GM12878 (cell line): ENCODE measurements around the gene TRIM26. TPM values are rescaled to one million over a fixed set of nuclear protein-coding genes. Genes with fewer than 3 reads are reported as not detected.

Experiments used
- ATAC-seq: fragments of 200-7000 bp; cut with Tn5 transposase; 3 replicates; pipeline ENCODE4 v1.9.1; 2020; ENCODE audit warnings: mild to moderate bottlenecking, moderate library complexity
- BruUV-seq: library from RNA; stranded (reverse); fragments of 400-500 nt; replicated peaks from 2 replicates; lab custom pipeline; 2021; lab: Mats Ljungman, UMichigan
- CTCF ChIA-PET: fragments of 300-600 bp; sonication (Branson Sonifier 250); formaldehyde crosslinking; extraction: SDS; loops from one replicate; lab custom pipeline; 2021; ENCODE audit warnings: inconsistent platforms; lab: Yijun Ruan, JAX
- POLR2A ChIA-PET: fragments of 350-600 bp; formaldehyde crosslinking; extraction: SDS; loops from one replicate; lab custom pipeline; 2021; ENCODE audit warnings: inconsistent platforms; lab: Charles Lee
- RAD21 ChIA-PET: fragments of 300-600 bp; sonication (Branson Sonifier 250); formaldehyde crosslinking; loops from one replicate; lab custom pipeline; 2023; ENCODE audit warnings: antibody characterized with exemption; ENCODE audit not compliant: unreplicated experiment; lab: Charles Lee
- SMC1A ChIA-PET: fragments of 300-600 bp; sonication (Branson Sonifier 250); formaldehyde crosslinking; loops from one replicate; lab custom pipeline; 2023; ENCODE audit not compliant: unreplicated experiment, uncharacterized antibody; lab: Charles Lee
- DNase-seq: peaks from one replicate; pipeline ENCODE4 v3.0.0-alpha.2; 2011; ENCODE audit warnings: low read depth, low spot score
- FAIRE-seq: peaks from 3 replicates; lab custom pipeline; 2011; peaks lifted over from hg19 to GRCh38; lab: Jason Lieb, UNC
- H2AFZ ChIP-seq: 2 replicates; pipeline ENCODE4 v1.6.0; 2011; ENCODE audit warnings: low read depth, low read length, control low read depth; ENCODE audit not compliant: control insufficient read depth
- H3K27ac ChIP-seq: 2 replicates; pipeline ENCODE4 v1.5.1; 2011; ENCODE audit warnings: control low read depth; ENCODE audit not compliant: control insufficient read depth, insufficient read depth
- H3K27me3 ChIP-seq, 2 experiments: replicated peaks in 1 of 2; 2 replicates each; pipeline versions ENCODE4 v1.6.0 to v1.6.1; 2011; ENCODE audit warnings: low read length in 1 of 2; ENCODE audit not compliant: control insufficient read depth in 2 of 2, insufficient read depth in 2 of 2
- H3K36me3 ChIP-seq, 2 experiments: 2 replicates each; pipeline ENCODE4 v1.5.1; 2011; ENCODE audit warnings: low read length in 1 of 2; ENCODE audit not compliant: control insufficient read depth in 2 of 2, insufficient read depth in 2 of 2
- H3K4me1 ChIP-seq: 2 replicates; pipeline ENCODE4 v1.6.1; 2011; ENCODE audit warnings: mild to moderate bottlenecking, low read length, moderate library complexity, mixed read lengths; ENCODE audit not compliant: control insufficient read depth, insufficient read depth
- H3K4me2 ChIP-seq: 2 replicates; pipeline ENCODE4 v1.6.0; 2011; ENCODE audit warnings: control low read depth; ENCODE audit not compliant: control insufficient read depth, insufficient read depth
- H3K4me3 ChIP-seq: fragments of 200-600 bp; sonication (generic); 2 replicates; pipeline ENCODE4 v1.5.1; 2016
- H3K79me2 ChIP-seq: 2 replicates; pipeline ENCODE4 v1.6.0; 2011; ENCODE audit warnings: low read length; ENCODE audit not compliant: control insufficient read depth, insufficient read depth
- H3K9ac ChIP-seq: 2 replicates; pipeline ENCODE4 v1.8.0; 2011; ENCODE audit warnings: low read length, control low read depth, mixed read lengths; ENCODE audit not compliant: control insufficient read depth, insufficient read depth
- H3K9me3 ChIP-seq: replicated peaks from 3 replicates; pipeline ENCODE4 v1.5.1; 2011; ENCODE audit warnings: mild to moderate bottlenecking, low read length; ENCODE audit not compliant: control insufficient read depth, insufficient read depth
- H4K20me1 ChIP-seq: 2 replicates; pipeline ENCODE4 v1.6.0; 2011; ENCODE audit not compliant: control insufficient read depth, insufficient read depth
- BHLHE40 ChIP-seq, 2 experiments: fragments of 450-650 bp in 1 of 2; IDR thresholded peaks; 2 replicates each; pipeline ENCODE4 v1.6.1; 2011 to 2017; ENCODE audit warnings: low read depth in 2 of 2, borderline replicate concordance in 1 of 2, improper control_type of control experiment in 1 of 2, low read length in 1 of 2, mild to moderate bottlenecking in 1 of 2
- CBFB ChIP-seq: IDR thresholded peaks from 2 replicates; pipeline ENCODE4 v1.6.1; 2016; ENCODE audit warnings: antibody characterized with exemption, low read depth
- CEBPZ ChIP-seq: fragments of 150-350 bp; IDR thresholded peaks from 2 replicates; pipeline ENCODE4 v1.6.1; 2016; ENCODE audit warnings: low read depth, low read length
- CHD4 ChIP-seq: fragments of 200-600 bp; sonication (generic); IDR thresholded peaks from 2 replicates; pipeline ENCODE4 v1.6.1; 2016; ENCODE audit warnings: mild to moderate bottlenecking
- EGR1 ChIP-seq, 2 experiments: IDR thresholded peaks; 1 replicate in 1 of 2; 2 replicates in 1 of 2; pipeline ENCODE4 v1.6.1; 2011 to 2012; ENCODE audit warnings: low read depth in 2 of 2, low read length in 2 of 2, borderline replicate concordance in 1 of 2, mild to moderate bottlenecking in 1 of 2, moderate library complexity in 1 of 2
- MEF2B ChIP-seq: fragments of 450-650 bp; IDR thresholded peaks from 2 replicates; pipeline ENCODE4 v1.6.1; 2018; ENCODE audit warnings: mild to moderate bottlenecking, moderate library complexity; ENCODE audit not compliant: partially characterized antibody, poor library complexity, severe bottlenecking
- MYB ChIP-seq: fragments of 150-350 bp; IDR thresholded peaks from 2 replicates; pipeline ENCODE4 v1.6.1; 2014; ENCODE audit warnings: mild to moderate bottlenecking, low read depth, low read length, borderline replicate concordance
- NR2F1 ChIP-seq: fragments of 450-650 bp; conservative IDR thresholded peaks from 2 replicates; pipeline ENCODE4 v1.6.1; 2017; ENCODE audit warnings: mild to moderate bottlenecking
- NRF1 ChIP-seq: conservative IDR thresholded peaks from 2 replicates; pipeline ENCODE4 v1.6.1; 2011; ENCODE audit warnings: mild to moderate bottlenecking, low read depth, low read length, improper control_type of control experiment
- RUNX3 ChIP-seq: IDR thresholded peaks from 2 replicates; pipeline ENCODE4 v1.6.1; 2012; ENCODE audit warnings: low read length, inconsistent platforms
- SUZ12 ChIP-seq: fragments of 200-600 bp; sonication (generic); IDR thresholded peaks from one replicate; pipeline ENCODE4 v1.6.1; 2018; ENCODE audit warnings: antibody characterized with exemption, mild to moderate bottlenecking; ENCODE audit not compliant: unreplicated experiment
- TAF1 ChIP-seq: IDR thresholded peaks from 2 replicates; pipeline ENCODE4 v1.6.1; 2011; ENCODE audit warnings: mild to moderate bottlenecking, low read depth, low read length, borderline replicate concordance
- ZNF24 ChIP-seq: fragments of 450-650 bp; IDR thresholded peaks from 2 replicates; pipeline ENCODE4 v1.6.1; 2017; ENCODE audit warnings: antibody characterized with exemption, mild to moderate bottlenecking
- WGBS: methylation state at CpG from one replicate; pipeline ENCODE4 v1.1.6; 2016; ENCODE audit warnings: low lambda C conversion rate; ENCODE audit not compliant: insufficient replicate concordance, insufficient coverage; ENCODE audit errors: missing lambda C conversion rate; 5-methylcytosine and 5-hydroxymethylcytosine counted together
- in situ Hi-C: fragments of 300-500 bp; cut with MboI; formaldehyde crosslinking; loops from 9 replicates; pipeline ENCODE4 v1.14.3; 2018; ENCODE audit warnings: mixed read lengths
- intact Hi-C: fragments of 100-400 bp; cut with micrococcal nuclease; formaldehyde crosslinking; loops from one replicate; pipeline ENCODE4 v1.14.2; 2022; ENCODE audit not compliant: unreplicated experiment
- polyA plus RNA-seq, 11 experiments: library from polyadenylated mRNA; depleted of rRNA in 4 of 11; unstranded in 6 of 11; stranded (reverse) in 5 of 11; fragments of >200 nt; fragmentation: Nextera tagmentation in 4 of 11; fragmentation: Illumina TruSeq in 1 of 11; extraction: Ambion mirVana in 4 of 11; extraction: Trizol in 1 of 11; gene quantifications; 1 replicate in 1 of 11; 2 replicates in 10 of 11; pipeline versions ENCODE4 v1.2.1 to v1.2.3, GENCODE V29; 2011 to 2016; ENCODE audit warnings: inconsistent platforms in 2 of 11, missing spikeins in 2 of 11, low read depth in 1 of 11
- total RNA-seq, 4 experiments: library from RNA; depleted of rRNA in 3 of 4; stranded (reverse); fragments of >200 nt in 3 of 4; fragmentation: Illumina TruSeq in 1 of 4; extraction: Trizol in 1 of 4; gene quantifications; 2 replicates each; pipeline versions ENCODE4 v1.2.1 to v1.2.3, GENCODE V29; 2013 to 2021

TRIM26 gene
- total and polyA plus RNA-seq, 10 of the 15 experiments (the other 5 are each of a cell fraction or from before 2014, with no cell fraction given), result 13.1 to 79.6 (median 63.6) TPM

DNA sequence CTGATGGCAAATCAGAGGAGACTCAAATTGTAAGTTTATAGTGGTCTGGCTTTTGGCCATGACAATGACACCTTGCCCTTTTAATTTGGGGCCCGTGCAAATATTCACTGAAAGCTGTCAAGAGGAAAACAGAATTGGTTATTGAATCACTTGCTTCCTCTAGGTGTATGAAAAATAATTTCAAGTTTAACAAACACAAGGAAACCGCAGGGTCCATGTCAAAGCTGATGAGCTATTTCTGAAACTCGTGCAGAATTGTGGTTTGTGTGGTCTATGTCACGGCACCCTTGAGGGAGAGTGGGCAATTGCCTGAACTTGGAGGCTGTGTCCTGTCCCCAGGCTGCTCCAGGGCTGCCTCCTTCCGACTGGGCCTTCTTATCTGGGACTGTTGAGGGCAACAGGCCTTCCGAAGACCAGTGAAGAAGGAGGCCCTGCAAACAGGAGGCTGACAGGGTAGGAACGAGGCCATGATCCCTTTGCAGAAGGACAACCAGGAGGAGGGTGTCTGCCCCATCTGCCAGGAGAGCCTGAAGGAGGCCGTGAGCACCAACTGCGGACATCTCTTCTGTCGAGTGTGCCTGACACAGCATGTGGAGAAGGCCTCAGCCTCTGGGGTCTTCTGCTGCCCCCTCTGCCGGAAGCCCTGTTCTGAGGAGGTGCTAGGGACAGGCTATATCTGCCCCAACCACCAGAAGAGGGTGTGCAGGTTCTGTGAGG lies 76.5 kb downstream of the TRIM26 start:
- no peak overlapping the region for H3K9ac ChIP-seq
- DNase-seq (no peak), FAIRE-seq (peak; percentile 31), ATAC-seq (peak; percentile 79)
- H3K4me3 ChIP-seq, result no peak overlapping the region
- H3K4me2 ChIP-seq, result no peak overlapping the region
- 38% methylated on average over 11 of the region's 11 CpGs for WGBS
- POLR2A ChIA-PET, result no interaction called here
- no TSS peak for BruUV-seq
- H3K9me3 ChIP-seq, result no peaks in the 10 kb centered on the region
- in situ Hi-C loops (no loop called here), intact Hi-C loops (no loop called here)
- SMC1A ChIA-PET, result interaction anchor here (1.1 to 18.7 kb wide), 4 partner anchors 9 to 31 kb away, joined by 3 to 647 read pairs (median 4); partner anchors contain the start of gene TRIM31
- H3K36me3 ChIP-seq, result no peaks in the 10 kb centered on the region
- RAD21 ChIA-PET, result interaction anchor here (8.5 kb wide), 1 partner anchor 31 kb away, joined by 333 read pairs; no protein-coding TSS in a partner anchor
- no peak overlapping the region for H2AFZ ChIP-seq
- H3K27me3 ChIP-seq, result peaks cover 0 to 5% of the 10 kb centered on the region in 2 experiments; a peak in 2 of 4 replicates
- H3K27ac ChIP-seq, result no peak overlapping the region
- TF ChIP-seq MYB (no peak), EGR1 (IDR thresholded peaks at IDR 0.05; ENCODE audit: borderline replicate concordance in 1 of 2, low read depth in 2 of 2, low read length in 2 of 2) (no peak), NR2F1 (peak; percentile 64), MEF2B (no peak), BHLHE40 (IDR thresholded peaks at IDR 0.05; ENCODE audit: borderline replicate concordance in 1 of 2, low read depth in 2 of 2, low read length in 1 of 2) (peak; percentile 76 to 85), ZNF24 (no peak), CHD4 (no peak), CEBPZ (no peak), SUZ12 (no peak), CBFB (0 out of 2 replicates have a peak, but pooled peaks have one; percentile 25), TAF1 (no peak), RUNX3 (peak; percentile 93), NRF1 (no peak)
- peaks cover 2% of the 10 kb centered on the region; the same call in 1 of the 2 replicates for H3K4me1 ChIP-seq
- H3K79me2 ChIP-seq, result no peaks in the 10 kb centered on the region
- no peaks in the 10 kb centered on the region for H4K20me1 ChIP-seq
- CTCF ChIA-PET, result interaction anchor here (0.6 to 8.5 kb wide), 2 partner anchors 33 to 98 kb away, joined by 3 to 561 read pairs; no protein-coding TSS in a partner anchor
